ENCODE data around the gene TBC1D5. TPM values are rescaled to one million over a fixed set of nuclear protein-coding genes. Genes with fewer than 3 reads are reported as not detected.

TBC1D5 gene
- total RNA-seq, 1 donor from 2014 or later, result 75.6 TPM

DNA sequence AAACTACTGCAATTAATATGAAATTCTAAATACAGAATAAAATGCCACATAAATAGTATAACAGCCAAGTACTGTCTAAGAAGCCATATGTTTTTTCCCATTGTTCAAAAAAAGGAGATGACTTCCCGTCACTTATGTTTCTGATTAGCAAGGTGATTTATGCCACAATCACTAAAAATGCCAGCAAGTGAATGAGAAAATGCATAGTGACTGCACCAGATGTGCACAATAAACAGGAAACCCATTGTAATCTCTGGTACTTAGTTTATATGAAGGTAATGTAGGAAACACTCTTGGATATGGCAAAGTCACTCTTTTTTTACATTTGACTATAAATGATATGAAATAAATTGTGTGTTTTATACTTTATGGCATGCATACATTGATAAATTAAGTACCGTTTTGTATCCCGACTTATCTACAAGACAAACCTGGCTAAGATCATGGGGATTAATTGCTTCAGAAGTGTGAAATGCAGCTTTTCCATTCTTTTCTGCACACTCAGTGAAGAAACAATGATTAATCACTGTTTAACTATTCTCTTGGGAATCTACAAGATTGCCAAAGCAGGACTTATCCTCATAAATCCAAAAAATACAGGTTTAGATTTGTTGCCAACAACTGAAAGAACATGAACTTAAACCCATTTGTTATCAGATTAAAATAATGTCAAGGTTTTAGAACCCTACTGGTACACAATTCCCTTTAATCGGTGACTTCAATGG, 164.5 kb downstream of the TBC1D5 start:
- no peak for ATAC-seq
- TF ChIP-seq, protein P1, sequence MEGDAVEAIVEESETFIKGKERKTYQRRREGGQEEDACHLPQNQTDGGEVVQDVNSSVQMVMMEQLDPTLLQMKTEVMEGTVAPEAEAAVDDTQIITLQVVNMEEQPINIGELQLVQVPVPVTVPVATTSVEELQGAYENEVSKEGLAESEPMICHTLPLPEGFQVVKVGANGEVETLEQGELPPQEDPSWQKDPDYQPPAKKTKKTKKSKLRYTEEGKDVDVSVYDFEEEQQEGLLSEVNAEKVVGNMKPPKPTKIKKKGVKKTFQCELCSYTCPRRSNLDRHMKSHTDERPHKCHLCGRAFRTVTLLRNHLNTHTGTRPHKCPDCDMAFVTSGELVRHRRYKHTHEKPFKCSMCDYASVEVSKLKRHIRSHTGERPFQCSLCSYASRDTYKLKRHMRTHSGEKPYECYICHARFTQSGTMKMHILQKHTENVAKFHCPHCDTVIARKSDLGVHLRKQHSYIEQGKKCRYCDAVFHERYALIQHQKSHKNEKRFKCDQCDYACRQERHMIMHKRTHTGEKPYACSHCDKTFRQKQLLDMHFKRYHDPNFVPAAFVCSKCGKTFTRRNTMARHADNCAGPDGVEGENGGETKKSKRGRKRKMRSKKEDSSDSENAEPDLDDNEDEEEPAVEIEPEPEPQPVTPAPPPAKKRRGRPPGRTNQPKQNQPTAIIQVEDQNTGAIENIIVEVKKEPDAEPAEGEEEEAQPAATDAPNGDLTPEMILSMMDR (IDR thresholded peaks at IDR 0.05), result no peak

DNA sequence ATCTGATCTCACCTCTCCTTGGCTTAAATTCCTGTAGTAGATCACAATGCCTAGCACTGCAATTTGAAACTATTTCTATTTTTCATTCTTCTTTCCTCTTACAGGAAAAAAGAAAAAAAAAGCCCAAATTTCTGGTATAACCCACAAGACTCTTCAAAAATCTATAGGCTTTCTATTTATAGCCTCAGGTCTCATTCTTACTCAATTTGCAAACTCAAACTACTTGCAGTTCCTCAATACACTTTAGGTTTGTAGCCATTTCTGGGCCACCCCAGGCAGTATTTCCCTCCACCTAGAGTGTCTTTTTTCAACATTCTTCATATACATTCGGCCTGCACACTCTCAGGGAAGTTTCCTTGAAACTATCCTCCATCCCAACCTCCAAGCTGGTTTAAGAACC, 169.0 kb downstream of the TBC1D5 start:
- TF ChIP-seq, protein P1 (IDR thresholded peaks at IDR 0.05), result no peak
- H3K27me3 ChIP-seq (ENCODE audit: low read depth), result no peaks in the 10 kb centered on the region
- H3K9me3 ChIP-seq, result no peaks in the 10 kb centered on the region
- ATAC-seq (no peak), DNase-seq (no peak)
- no peaks in the 10 kb centered on the region for H3K36me3 ChIP-seq
- H3K4me1 ChIP-seq, result no peaks in the 10 kb centered on the region
- intact Hi-C loops (cut with DNase I), result no loop called here
- H3K27ac ChIP-seq, result no peak overlapping the region
- H3K4me3 ChIP-seq, result no peak overlapping the region

More for the DNA sequence above, 164.5 kb downstream of the TBC1D5 start:
- no peaks in the 10 kb centered on the region for H3K36me3 ChIP-seq
- H3K4me3 ChIP-seq, result no peak overlapping the region
- no peaks in the 10 kb centered on the region for H3K27me3 ChIP-seq (ENCODE audit: low read depth)
- no peaks in the 10 kb centered on the region for H3K9me3 ChIP-seq
- H3K27ac ChIP-seq, result no peak overlapping the region
- H3K4me1 ChIP-seq, result no peaks in the 10 kb centered on the region
- no peak for DNase-seq
- intact Hi-C loops (cut with DNase I), result no loop called here

DNA sequence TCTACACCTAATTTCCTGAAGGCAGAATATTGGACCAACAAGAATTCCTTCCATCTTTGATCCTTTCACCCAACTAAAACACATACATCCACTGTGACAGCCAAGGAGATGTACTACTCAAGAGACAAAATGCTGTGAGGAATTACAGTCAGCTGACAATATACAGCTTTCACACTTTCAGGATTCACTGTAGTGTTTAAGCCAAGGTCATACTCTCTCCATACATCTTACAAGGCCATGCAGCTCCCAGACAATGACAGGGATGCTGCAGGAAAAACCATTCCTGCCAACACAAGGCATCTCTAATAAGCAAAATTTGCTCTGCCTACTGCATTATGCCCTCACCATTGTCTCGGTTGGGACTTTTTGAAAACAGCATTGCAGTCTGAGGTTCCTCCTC, 170.7 kb downstream of the TBC1D5 start:
- H3K9me3 ChIP-seq, result no peaks in the 10 kb centered on the region
- no peak overlapping the region for H3K4me3 ChIP-seq
- TF ChIP-seq, protein P1 (IDR thresholded peaks at IDR 0.05), result no peak
- no peak for ATAC-seq
- H3K36me3 ChIP-seq, result no peaks in the 10 kb centered on the region
- no peaks in the 10 kb centered on the region for H3K4me1 ChIP-seq
- no peaks in the 10 kb centered on the region for H3K27me3 ChIP-seq (ENCODE audit: low read depth)
- no peak for DNase-seq
- intact Hi-C loops (cut with DNase I), result no loop called here
- H3K27ac ChIP-seq, result no peak overlapping the region

DNA sequence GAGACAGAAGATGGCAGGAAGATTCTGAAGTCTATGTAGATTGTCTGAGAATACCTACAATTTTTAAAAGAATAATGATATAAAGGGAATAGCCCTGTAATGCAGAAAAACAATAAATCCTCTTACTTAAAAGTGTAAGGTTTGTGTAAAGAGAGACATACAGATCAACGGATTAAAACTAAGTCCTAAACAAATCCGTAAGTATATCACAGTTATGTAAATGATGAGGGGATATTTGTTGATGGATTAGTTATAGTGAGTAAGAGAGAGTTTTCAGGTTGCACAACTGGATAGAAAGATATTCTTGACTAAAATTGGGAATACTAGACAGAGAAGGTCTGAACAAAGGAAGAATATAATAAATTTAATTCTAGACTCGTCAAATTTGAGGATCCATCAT, 179.6 kb downstream of the TBC1D5 start:
- no peak overlapping the region for H3K27ac ChIP-seq
- no peaks in the 10 kb centered on the region for H3K9me3 ChIP-seq
- no peaks in the 10 kb centered on the region for H3K36me3 ChIP-seq
- no peak for ATAC-seq
- TF ChIP-seq, protein P1 (IDR thresholded peaks at IDR 0.05), result no peak
- H3K4me1 ChIP-seq, result no peaks in the 10 kb centered on the region
- no peak overlapping the region for H3K4me3 ChIP-seq
- H3K27me3 ChIP-seq (ENCODE audit: low read depth), result no peaks in the 10 kb centered on the region
- DNase-seq, result no peak
- intact Hi-C loops (cut with DNase I), result no loop called here

DNA sequence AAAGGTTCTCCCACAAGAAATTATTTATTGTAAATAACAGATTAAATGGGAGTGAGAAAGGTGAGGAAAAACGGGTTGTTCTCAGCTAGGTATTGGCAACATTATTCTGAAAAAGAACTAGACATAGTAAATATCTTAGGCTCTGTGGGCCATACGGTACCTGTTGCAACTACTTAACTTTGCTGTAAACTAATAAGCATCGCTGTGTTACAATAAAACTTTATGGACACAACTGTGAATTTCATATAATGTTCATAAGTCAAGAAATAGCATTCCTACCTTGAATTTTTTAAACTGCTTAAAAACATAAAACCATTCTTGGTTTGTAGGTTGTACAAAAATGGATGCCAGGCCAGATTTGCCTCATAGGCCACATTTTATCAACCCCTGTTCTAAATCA, 183.9 kb downstream of the TBC1D5 start:
- DNase-seq (no peak), ATAC-seq (no peak)
- H3K4me3 ChIP-seq, result no peak overlapping the region
- H3K27ac ChIP-seq, result no peak overlapping the region
- intact Hi-C loops (cut with DNase I), result no loop called here
- H3K27me3 ChIP-seq (ENCODE audit: low read depth), result no peaks in the 10 kb centered on the region
- TF ChIP-seq, protein P1 (IDR thresholded peaks at IDR 0.05), result no peak
- no peaks in the 10 kb centered on the region for H3K4me1 ChIP-seq
- H3K9me3 ChIP-seq, result no peaks in the 10 kb centered on the region
- no peaks in the 10 kb centered on the region for H3K36me3 ChIP-seq
